Activated CD8-positive, alpha-beta memory T cell treated with anti-CD3 and anti-CD28 coated beads, Interleukin-2, amount 50 U/mL, for 24 hours (primary cell): ENCODE data around the gene SLK.

Experiments used
- DNase-seq: peaks from one replicate; pipeline ENCODE4 v3.0.0-alpha.2; 2020; ENCODE audit errors: extremely low read depth

The SLK gene

GRCh38 chr10:103966671-103967447 lies at the start of gene SLK:
TSS of gene SLK (plus strand) at chr10:103967140. CDS start at chr10:103967746, 606 bp downstream.
- peak; percentile 32 for DNase-seq

GRCh38 chr10:103917302-103918052 lies 49.5 kb upstream of the SLK start:
- peak; percentile 10 for DNase-seq

GRCh38 chr10:103918053-103918846 lies 48.7 kb upstream of the SLK start, which contains the start of gene STN1:
TSS of gene STN1 (minus strand) at chr10:103918184. CDS start at chr10:103917594, 590 bp downstream.
- peak; percentile 92 for DNase-seq

DNA sequence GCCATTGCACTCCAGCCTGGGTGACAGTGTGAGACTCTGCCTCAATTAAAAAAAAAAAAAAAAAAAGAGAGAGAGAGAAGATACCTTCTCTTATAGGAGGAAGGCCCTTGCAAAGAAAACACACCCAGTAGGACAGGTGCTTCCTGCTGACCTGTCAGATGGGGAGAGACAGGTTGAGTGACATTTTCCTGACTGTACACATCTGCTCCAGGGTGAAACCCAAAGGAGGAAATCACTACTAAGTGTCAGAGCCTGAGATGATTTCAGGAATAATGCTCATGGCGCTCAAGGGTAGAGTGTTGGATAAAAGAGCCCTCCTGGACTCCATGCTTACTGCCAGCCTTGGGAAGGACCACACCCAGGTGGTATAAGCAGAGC lies 47.3 kb upstream of the SLK start:
- DNase-seq, result no peak

DNA sequence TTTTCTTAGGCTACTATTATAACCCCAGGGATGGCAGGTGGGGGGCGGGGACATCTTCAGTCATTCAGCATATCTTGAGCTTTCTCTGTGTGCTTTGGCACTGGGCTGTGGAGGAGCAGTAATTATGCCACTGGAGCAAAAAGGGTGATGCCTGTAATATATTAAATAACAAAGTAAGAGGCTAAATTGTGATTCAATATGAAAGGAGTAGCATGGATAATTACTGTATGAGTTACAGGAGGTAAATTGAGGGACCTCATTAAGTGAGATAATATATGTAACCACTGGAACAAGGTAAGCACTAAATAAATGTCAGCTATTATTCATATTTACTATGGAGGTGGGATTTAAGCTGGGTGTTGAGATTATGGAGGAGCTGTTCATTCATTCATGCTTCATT lies 45.7 kb upstream of the SLK start:
- DNase-seq, result no peak

- no peak for DNase-seq
Measured at GRCh38 chr10:103921750-103922195, 45.2 kb upstream of the SLK start.

GRCh38 chr10:103922659-103923058 lies 44.3 kb upstream of the SLK start:
- no peak for DNase-seq

GRCh38 chr10:103923502-103923901 lies 43.4 kb upstream of the SLK start:
- no peak for DNase-seq

GRCh38 chr10:103925591-103925990 lies 41.3 kb upstream of the SLK start:
- no peak for DNase-seq

- DNase-seq, result no peak
Measured at GRCh38 chr10:103926722-103927319, 40.1 kb upstream of the SLK start.

DNA sequence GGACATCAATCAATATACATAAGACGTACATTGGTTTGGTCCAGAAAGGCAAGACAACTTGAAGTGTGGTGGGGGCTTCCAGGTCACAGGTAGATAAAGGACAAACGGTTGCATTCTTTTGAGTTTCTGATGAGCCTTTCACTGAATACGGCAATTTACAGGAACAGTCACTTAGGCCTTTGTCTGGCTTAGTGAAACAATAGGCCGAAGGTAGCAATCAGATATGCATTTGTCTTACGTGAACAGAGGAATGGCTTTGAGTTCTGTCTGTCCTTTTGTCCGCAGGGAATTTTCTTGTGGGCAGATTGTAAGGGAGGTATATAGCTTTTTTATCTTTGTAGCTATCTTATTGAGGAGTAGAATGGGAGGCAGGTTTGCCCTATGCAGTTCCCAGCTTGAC lies 38.2 kb upstream of the SLK start:
- no peak for DNase-seq

- no peak for DNase-seq
Measured at GRCh38 chr10:103929381-103929921, 37.5 kb upstream of the SLK start.

GRCh38 chr10:103930449-103930848 lies 36.5 kb upstream of the SLK start:
- no peak for DNase-seq

DNA sequence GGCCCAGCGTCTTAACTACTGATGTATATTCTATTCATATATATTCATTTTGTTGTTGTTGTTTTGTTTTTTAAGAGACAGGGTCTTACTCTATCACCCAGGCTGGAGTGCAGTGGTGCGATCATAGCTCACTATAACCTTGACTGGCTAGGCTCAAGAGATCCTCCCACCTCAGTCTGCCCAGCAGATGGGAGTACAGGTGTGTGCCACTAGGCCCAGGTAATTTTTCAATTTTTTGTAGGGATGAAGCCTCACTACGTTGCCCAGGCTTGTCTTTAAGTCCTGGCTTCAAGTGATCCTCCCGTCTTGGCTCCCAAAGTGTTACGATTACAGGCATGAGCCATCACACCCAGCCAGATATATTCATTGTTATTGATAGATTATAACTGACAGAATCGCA lies 36.1 kb upstream of the SLK start:
- DNase-seq, result no peak

DNA sequence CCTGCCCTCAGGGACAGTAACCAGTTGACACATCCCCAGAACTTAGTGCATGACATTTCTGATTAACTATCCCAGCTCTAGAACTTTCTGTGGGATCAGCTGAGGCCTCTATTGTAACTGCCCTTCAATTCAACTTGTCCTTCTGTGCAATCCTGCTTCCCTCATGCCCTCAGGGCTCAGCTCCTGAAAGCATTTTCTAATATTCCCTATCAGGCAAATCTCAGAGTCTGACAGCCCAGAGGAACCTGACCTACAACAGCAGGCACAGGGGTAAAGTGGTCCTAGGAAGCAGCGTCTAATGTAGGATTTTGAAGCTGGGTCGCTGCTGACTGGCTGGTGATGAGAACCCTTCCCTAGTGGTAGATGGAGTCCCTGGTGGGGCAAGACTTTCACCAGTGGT lies 35.3 kb upstream of the SLK start:
- DNase-seq, result no peak

GRCh38 chr10:103932271-103932670 lies 34.7 kb upstream of the SLK start:
- DNase-seq, result no peak

GRCh38 chr10:103932971-103933370 lies 34.0 kb upstream of the SLK start:
- no peak for DNase-seq

- no peak for DNase-seq
Measured at GRCh38 chr10:103933557-103934121, 33.3 kb upstream of the SLK start.

GRCh38 chr10:103934308-103934707 lies 32.6 kb upstream of the SLK start:
- no peak for DNase-seq

GRCh38 chr10:103936022-103936421 lies 30.9 kb upstream of the SLK start:
- no peak for DNase-seq

- no peak for DNase-seq
Measured at GRCh38 chr10:103939522-103939921, 27.4 kb upstream of the SLK start.
